Mesothelial cell of epicardium (in vitro differentiated cells): ENCODE measurements around the gene RALBP1. TPM values are rescaled to one million over a fixed set of nuclear protein-coding genes. Genes with fewer than 3 reads are reported as not detected.

Source experiments
- DNase-seq, 2 experiments: peaks; one replicate each; pipeline ENCODE4 v3.0.0; 2021; ENCODE audit warnings: low spot score in 2 of 2; ENCODE audit not compliant: unreplicated experiment in 2 of 2
- H3K27ac Mint-ChIP-seq: 2 replicates; pipeline ENCODE4 v1.8.0; 2021; ENCODE audit warnings: mixed read lengths
- H3K27me3 Mint-ChIP-seq: 2 replicates; pipeline ENCODE4 v1.8.0; 2021; ENCODE audit warnings: low read depth, mixed read lengths
- H3K36me3 Mint-ChIP-seq: 2 replicates; pipeline ENCODE4 v1.8.0; 2021; ENCODE audit warnings: mixed read lengths
- H3K4me1 Mint-ChIP-seq: 2 replicates; pipeline ENCODE4 v1.8.0; 2021; ENCODE audit warnings: mixed read lengths
- H3K4me3 Mint-ChIP-seq: 2 replicates; pipeline ENCODE4 v1.8.0; 2021; ENCODE audit warnings: mild to moderate bottlenecking, moderate library complexity, mixed read lengths
- H3K9me3 Mint-ChIP-seq: 2 replicates; pipeline ENCODE4 v1.8.0; 2021; ENCODE audit warnings: mixed read lengths
- total RNA-seq: library from RNA; stranded (reverse); gene quantifications from 3 replicates; pipeline ENCODE4 v1.2.1, GENCODE V29; 2021
- TF ChIP-seq, protein P1 (sequence below): fragments of 200-600 bp; sonication (generic); IDR thresholded peaks from one replicate; pipeline ENCODE4 v1.5.0; 2021; ENCODE audit warnings: antibody characterized with exemption; ENCODE audit not compliant: unreplicated experiment

Gene RALBP1
- total RNA-seq, 1 donor from 2014 or later, result 44.7 TPM

DNA sequence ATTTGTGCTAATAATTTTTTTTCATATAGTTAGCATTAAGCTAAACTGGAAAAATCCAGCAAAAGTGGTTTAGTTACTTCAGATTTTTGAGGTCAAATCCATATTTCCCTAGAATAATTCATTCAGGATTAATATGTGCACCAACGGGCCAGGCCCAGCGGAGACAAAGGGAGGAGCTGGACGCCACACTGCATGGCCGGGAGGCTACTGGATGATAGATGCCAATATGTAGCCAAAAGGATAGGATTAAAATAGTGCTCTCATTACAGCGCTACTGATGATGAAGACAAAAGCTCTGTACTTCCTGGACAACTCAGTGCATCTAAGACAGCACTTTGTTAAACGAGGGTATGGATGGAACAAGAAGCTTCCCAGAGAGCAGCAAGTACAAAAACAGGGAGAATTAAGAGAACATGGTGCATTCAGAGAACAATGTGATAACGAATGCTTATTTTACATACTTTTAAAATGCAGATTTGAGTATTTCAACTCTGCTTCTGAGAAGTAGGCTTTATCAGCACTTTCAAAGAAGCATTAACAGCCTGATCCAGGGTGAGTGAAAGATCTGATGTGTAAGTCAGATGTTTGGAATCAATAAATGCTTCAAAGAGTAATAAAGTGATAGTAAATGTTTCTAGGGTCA is 99.3 kb downstream of the RALBP1 start:
- TF ChIP-seq, protein P1, sequence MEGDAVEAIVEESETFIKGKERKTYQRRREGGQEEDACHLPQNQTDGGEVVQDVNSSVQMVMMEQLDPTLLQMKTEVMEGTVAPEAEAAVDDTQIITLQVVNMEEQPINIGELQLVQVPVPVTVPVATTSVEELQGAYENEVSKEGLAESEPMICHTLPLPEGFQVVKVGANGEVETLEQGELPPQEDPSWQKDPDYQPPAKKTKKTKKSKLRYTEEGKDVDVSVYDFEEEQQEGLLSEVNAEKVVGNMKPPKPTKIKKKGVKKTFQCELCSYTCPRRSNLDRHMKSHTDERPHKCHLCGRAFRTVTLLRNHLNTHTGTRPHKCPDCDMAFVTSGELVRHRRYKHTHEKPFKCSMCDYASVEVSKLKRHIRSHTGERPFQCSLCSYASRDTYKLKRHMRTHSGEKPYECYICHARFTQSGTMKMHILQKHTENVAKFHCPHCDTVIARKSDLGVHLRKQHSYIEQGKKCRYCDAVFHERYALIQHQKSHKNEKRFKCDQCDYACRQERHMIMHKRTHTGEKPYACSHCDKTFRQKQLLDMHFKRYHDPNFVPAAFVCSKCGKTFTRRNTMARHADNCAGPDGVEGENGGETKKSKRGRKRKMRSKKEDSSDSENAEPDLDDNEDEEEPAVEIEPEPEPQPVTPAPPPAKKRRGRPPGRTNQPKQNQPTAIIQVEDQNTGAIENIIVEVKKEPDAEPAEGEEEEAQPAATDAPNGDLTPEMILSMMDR, result no peak
- Mint-ChIP-seq H3K9me3 (no peaks in the 10 kb centered on the region), H3K27ac (peak overlapping the region; percentile 70), H3K4me1 (peaks cover 26% of the 10 kb centered on the region), H3K27me3 (no peaks in the 10 kb centered on the region), H3K36me3 (peaks cover 24% of the 10 kb centered on the region), H3K4me3 (no peak overlapping the region)
- DNase-seq, result no peak

DNA sequence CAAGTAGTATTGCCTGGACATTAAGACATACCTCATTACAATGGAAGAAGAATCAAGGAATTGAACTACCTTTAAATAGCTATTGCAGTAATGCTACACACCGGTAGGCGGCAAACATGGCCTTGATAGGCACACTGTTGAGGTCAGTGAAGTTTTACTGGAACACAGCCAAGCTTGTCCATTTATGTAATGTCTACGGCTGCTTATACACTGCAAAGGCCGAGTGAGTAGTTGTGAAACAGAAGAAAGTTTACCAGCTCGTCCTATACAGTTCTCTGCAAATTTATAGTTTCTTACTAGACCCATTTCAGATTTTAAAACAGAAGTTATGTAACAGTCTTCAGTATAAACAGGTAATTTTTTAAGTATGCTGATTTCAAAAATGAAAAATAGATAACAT is 100.2 kb downstream of the RALBP1 start:
- no peak overlapping the region for H3K4me3 Mint-ChIP-seq
- peaks cover 22% of the 10 kb centered on the region for H3K36me3 Mint-ChIP-seq
- no peaks in the 10 kb centered on the region for H3K27me3 Mint-ChIP-seq
- H3K4me1 Mint-ChIP-seq, result peaks cover 26% of the 10 kb centered on the region
- no peaks in the 10 kb centered on the region for H3K9me3 Mint-ChIP-seq
- peak; percentile 50 to 68 for DNase-seq
- H3K27ac Mint-ChIP-seq, result peak overlapping the region; percentile 85
- TF ChIP-seq, protein P1, result peak; percentile 88

DNA sequence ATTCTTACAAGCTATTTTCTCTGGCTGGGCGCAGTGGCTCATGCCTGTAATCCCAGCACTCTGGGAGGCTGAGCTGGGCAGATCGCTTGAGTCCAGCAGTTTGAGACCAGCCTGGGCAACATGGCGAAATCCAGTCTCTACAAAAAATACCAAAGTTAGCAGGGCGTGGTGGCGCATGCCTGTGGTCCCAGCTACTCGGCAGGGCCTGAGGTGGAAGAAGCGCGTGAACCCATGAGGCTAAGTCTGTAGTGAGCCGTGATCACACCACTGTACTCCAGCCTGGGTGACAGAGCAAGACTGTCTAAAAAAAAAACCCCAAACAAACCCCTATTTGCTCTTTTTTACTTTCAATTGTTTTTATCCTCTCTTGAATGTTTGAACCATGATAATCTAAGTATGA is 102.0 kb downstream of the RALBP1 start:
- TF ChIP-seq, protein P1, result no peak
- Mint-ChIP-seq H3K36me3 (peaks cover 33% of the 10 kb centered on the region), H3K4me1 (peaks cover 14% of the 10 kb centered on the region), H3K27ac (peak overlapping the region; percentile 67), H3K9me3 (peaks cover 13% of the 10 kb centered on the region), H3K4me3 (no peak overlapping the region), H3K27me3 (no peaks in the 10 kb centered on the region)
- DNase-seq, result no peak

DNA sequence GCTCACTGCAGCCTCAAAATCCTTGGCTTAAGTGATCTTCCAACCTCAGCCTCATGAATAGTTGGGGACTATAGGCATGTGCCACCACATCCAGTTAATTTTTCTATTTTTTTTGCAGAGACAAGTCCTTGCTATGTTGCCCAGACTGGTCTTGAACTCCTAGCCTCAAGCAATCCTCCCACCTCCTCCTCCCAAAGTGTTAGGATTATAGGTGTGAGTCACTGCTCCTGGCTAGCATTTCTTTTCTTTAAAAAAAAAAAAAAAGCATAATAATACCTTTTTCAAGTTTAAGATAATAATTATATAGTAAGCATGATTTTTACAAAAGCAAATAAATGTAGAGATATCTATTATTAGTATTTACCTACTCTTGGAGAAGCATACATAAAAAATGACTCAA is 103.0 kb downstream of the RALBP1 start:
- no peak for DNase-seq
- Mint-ChIP-seq H3K9me3 (peaks cover 16% of the 10 kb centered on the region), H3K27ac (no peak overlapping the region), H3K27me3 (no peaks in the 10 kb centered on the region), H3K4me3 (no peak overlapping the region), H3K36me3 (peaks cover 41% of the 10 kb centered on the region), H3K4me1 (peaks cover 13% of the 10 kb centered on the region)
- TF ChIP-seq, protein P1, result no peak

DNA sequence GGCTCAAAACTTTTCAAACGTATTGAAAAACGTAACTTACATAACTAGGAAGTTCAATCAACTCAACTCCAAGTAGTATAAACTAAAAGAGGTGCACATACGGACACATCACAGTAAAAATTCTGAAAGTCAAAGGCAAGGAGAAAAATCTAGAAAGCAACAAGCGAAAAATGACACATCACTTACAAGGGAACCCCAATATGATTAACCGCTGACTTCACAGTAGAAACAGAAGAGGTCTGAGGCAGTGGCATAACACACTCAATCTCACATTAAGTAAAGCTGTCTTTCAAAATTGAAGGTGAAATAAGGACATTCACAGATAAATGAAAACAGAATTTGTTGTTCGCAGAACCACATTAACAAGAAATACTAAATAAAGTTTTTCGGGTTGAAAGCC is 106.4 kb downstream of the RALBP1 start:
- Mint-ChIP-seq H3K4me1 (peaks cover 2% of the 10 kb centered on the region), H3K27ac (no peak overlapping the region), H3K9me3 (peaks cover 16% of the 10 kb centered on the region), H3K4me3 (no peak overlapping the region), H3K36me3 (peaks cover 58% of the 10 kb centered on the region), H3K27me3 (no peaks in the 10 kb centered on the region)
- no peak for DNase-seq
- TF ChIP-seq, protein P1, result no peak
